Muscle of leg (tissue), 11 donors: ENCODE measurements around the gene KIFC3. TPM values are rescaled to one million over a fixed set of nuclear protein-coding genes. Genes with fewer than 3 reads are reported as not detected.
A peak's percentile ranks its signal among the peaks of the same experiment; 100 is the strongest.
"Not testable (repeated sequence)": the region's sequence is repeated elsewhere in the genome, so short reads cannot be mapped to it uniquely, and the experiment has no call there.

Experiments used
- DNase-seq: peaks from one replicate; pipeline ENCODE4 v3.0.0; 2013
- H3K27ac ChIP-seq: one replicate; pipeline ENCODE4 v1.5.1; 2013; ENCODE audit warnings: mild to moderate bottlenecking, low read length, control low read depth
- H3K27me3 ChIP-seq: one replicate; pipeline ENCODE4 v1.6.1; 2013; ENCODE audit warnings: low read length; ENCODE audit not compliant: control insufficient read depth, insufficient read depth
- H3K36me3 ChIP-seq: one replicate; pipeline ENCODE4 v1.6.1; 2013; ENCODE audit warnings: low read length; ENCODE audit not compliant: control insufficient read depth, insufficient read depth
- H3K4me1 ChIP-seq: one replicate; pipeline ENCODE4 v1.6.1; 2013; ENCODE audit warnings: low read length; ENCODE audit not compliant: control insufficient read depth, insufficient read depth
- H3K4me3 ChIP-seq: one replicate; pipeline ENCODE4 v1.5.1; 2013; ENCODE audit warnings: low read length, control low read depth
- H3K9me3 ChIP-seq: replicated peaks from 2 replicates; pipeline ENCODE4 v1.6.1; 2013; ENCODE audit warnings: low read depth, low read length; ENCODE audit not compliant: control insufficient read depth
- WGBS: methylation state at CpG from one replicate; pipeline ENCODE4 v1.1.5; 2013; ENCODE audit warnings: missing lambda C conversion rate; ENCODE audit not compliant: insufficient coverage; 5-methylcytosine and 5-hydroxymethylcytosine counted together
- polyA plus RNA-seq, 8 donors: library from polyadenylated mRNA; unstranded; fragments of 120-200 nt; gene quantifications; one replicate each; pipeline versions ENCODE4 v1.2.1 to v1.2.3, GENCODE V29; 2013; ENCODE audit warnings: inconsistent platforms in 1 of 8, low replicate concordance in 1 of 8; ENCODE audit not compliant: insufficient read length in 8 of 8, insufficient read depth in 1 of 8
- total RNA-seq: library from RNA; stranded (reverse); fragments of 120-200 nt; gene quantifications from one replicate; pipeline ENCODE4 v1.2.4, GENCODE V29; 2013

KIFC3 gene
- total and polyA plus RNA-seq, 9 donors, result 13.8 to 34.6 (median 21.7) TPM

DNA sequence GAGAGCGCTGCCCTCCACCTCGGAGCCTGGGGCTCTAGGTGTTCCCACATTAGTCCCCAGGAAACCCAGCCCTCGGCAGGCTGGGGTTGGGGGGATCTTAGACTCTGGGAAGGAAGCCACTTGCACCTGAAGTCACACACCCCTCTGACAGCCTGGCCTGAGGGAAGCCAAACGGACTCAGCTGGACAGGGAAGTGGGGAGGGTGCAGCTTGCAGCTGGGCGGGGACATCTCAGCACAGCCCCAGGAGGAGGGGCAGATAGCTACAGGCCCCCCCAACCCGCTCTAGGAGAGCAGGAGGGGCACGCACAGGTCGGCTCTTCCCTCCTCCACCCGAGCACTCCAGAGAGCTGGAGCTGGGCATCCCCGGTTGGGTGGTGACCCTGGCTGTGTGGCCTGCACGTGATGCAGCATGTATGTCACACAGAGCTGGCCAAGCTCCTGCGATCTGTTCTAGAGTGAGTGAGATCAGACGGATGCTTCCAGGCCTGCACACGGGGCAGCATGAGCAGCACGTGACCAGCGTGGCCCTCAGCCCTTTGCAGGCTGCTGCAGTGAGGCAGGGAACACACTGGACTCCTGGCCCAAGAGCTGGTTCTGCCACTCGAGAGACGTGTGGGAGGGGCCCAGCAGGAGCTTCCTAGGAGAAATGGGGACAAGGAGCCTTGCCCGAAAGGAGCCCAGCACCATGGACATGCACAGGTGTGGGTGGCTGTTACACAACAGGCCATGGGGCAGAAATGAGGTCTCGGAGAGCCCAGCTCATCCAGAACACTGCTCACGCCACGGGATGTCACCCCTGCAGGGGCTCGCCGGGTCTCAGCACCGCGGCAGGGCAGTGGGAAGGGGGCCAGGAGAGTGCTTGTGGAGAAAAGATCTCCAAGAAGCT lies 15.4 kb downstream of the KIFC3 start:
- H3K27ac ChIP-seq, result no peak overlapping the region
- DNase-seq, result peak; percentile 53
- peaks cover 10% of the 10 kb centered on the region for H3K36me3 ChIP-seq
- no peak overlapping the region for H3K4me3 ChIP-seq
- no peaks in the 10 kb centered on the region for H3K9me3 ChIP-seq
- no peaks in the 10 kb centered on the region for H3K27me3 ChIP-seq
- peaks cover 43% of the 10 kb centered on the region for H3K4me1 ChIP-seq
- 49% methylated on average over 22 of the region's 26 CpGs for WGBS

DNA sequence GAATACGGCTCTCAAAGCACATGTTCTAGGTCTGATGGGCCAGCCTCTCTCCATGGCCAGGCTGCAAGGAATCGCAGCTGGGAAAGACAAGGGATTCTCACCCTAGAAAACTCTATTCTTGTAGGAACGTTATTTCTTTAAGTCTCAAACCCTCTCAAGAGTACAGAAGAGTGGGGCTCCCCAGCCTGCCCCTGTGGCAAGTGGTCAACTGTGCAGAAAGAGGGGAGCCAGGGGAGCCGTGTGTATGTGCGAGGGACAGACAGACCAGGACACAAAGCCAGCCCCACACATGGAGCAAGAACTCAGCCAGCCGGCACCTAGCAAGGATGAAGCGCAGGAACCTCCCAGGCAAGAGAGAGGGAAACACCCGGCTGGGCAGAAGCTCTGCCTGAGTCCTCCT lies 16.4 kb downstream of the KIFC3 start:
- peaks cover 10% of the 10 kb centered on the region for H3K36me3 ChIP-seq

DNA sequence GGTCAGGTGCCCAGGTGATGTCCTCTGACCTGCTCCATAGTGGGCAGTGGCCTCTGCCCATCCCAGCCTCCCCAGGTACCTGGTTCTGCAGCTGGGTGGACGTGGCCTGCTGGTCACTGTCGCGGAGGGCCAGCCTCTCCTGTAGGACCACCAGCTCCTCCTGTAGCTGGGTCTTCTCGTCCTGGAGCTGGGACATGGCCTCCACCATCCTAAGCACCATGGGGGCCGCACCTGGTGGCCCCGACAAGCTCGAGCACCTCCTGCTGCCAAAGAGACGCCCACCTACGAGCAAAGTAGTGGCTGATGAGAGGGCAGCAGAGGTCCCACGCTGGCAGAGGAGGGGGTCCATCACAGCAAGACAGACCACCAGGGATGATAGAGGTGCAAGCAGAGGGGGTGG lies 16.9 kb downstream of the KIFC3 start:
- Histone ChIP-seq H3K4me3 (no peak overlapping the region), H3K27ac (no peak overlapping the region), H3K27me3 (no peaks in the 10 kb centered on the region), H3K4me1 (peaks cover 29% of the 10 kb centered on the region), H3K9me3 (no peaks in the 10 kb centered on the region), H3K36me3 (peaks cover 10% of the 10 kb centered on the region)
- DNase-seq, result no peak
- WGBS, result 96% methylated on average over 8 of the region's 10 CpGs

More for the DNA sequence above, 16.4 kb downstream of the KIFC3 start:
- Histone ChIP-seq H3K27me3 (no peaks in the 10 kb centered on the region), H3K4me3 (no peak overlapping the region), H3K4me1 (peaks cover 33% of the 10 kb centered on the region), H3K9me3 (no peaks in the 10 kb centered on the region), H3K27ac (no peak overlapping the region)
- DNase-seq, result no peak
- WGBS, result 76% methylated on average over 4 of the region's 8 CpGs

DNA sequence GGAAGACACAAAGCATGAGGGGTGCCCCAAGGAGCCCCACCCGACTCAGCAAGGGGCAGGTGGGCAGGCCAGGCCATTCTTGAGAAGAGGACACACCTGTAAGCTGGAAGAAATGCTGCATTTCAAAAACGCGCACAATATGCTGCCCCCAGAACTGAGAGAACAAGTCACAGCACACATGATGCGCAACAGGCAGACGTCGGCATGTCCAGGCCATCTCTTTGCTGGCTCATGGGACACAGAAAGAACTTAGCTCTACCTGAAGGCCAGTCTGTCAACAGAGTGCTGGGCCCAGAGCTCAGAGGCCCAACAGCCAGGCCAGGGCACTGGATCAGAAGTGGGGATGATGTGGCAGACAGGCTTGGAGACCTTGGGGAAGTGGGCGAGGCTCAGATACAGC lies 18.0 kb downstream of the KIFC3 start:
- Histone ChIP-seq H3K4me1 (peaks cover 27% of the 10 kb centered on the region), H3K27ac (no peak overlapping the region), H3K9me3 (no peaks in the 10 kb centered on the region), H3K36me3 (peaks cover 10% of the 10 kb centered on the region), H3K4me3 (no peak overlapping the region), H3K27me3 (no peaks in the 10 kb centered on the region)
- DNase-seq, result no peak
- 89% methylated on average over 7 of the region's 7 CpGs for WGBS

DNA sequence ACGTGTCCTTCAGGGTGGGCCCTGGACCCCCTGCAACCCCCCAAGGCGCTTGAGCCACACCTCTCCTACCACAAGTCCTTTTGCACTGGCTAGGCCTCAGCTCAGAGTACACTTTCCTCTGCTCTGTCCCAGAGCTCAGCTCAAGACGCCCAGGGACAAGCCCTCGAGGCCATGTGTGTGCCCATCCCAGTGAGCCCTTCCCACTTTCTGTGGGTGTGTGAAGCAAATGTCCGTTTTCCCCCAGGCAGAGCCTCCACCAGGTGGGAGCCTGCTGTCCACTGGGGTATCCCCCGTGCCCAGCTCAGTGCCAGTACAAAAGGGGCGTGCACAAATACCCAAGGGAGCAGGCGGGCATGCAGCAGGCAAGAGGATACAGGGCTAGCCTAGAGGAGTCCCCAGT lies 18.4 kb downstream of the KIFC3 start:
- Histone ChIP-seq H3K4me1 (peaks cover 23% of the 10 kb centered on the region), H3K36me3 (peaks cover 10% of the 10 kb centered on the region), H3K27me3 (no peaks in the 10 kb centered on the region), H3K9me3 (no peaks in the 10 kb centered on the region), H3K27ac (no peak overlapping the region), H3K4me3 (no peak overlapping the region)
- 90% methylated on average over 6 of the region's 8 CpGs for whole genome bisulfite sequencing
- DNase-seq, result no peak

DNA sequence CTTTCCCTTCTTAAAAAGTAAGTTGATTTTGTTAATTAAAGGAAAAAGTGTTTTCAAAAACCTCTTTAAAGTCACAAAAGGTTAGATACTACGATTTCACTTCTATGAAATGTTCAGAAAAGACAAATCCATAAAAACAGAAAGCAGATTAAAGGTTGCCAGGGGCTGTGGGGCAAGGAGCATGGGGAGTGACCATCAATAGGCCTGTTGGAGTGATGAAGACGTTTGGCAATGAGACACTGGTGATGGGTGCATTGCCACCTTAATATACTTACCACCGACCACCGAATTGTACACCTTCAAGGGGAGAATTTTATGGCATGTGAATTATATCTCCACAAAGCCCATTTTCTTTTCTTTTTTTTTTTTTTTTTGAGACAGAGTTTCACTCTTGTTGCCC lies 19.2 kb downstream of the KIFC3 start:
- peaks cover 9% of the 10 kb centered on the region for H3K36me3 ChIP-seq
- no peaks in the 10 kb centered on the region for H3K9me3 ChIP-seq
- H3K27ac ChIP-seq, result no peak overlapping the region
- H3K27me3 ChIP-seq, result no peaks in the 10 kb centered on the region
- WGBS, result no CpG with 5 or more reads among the region's 4 CpGs
- H3K4me1 ChIP-seq, result peaks cover 16% of the 10 kb centered on the region
- H3K4me3 ChIP-seq, result no peak overlapping the region
- DNase-seq, result no peak

DNA sequence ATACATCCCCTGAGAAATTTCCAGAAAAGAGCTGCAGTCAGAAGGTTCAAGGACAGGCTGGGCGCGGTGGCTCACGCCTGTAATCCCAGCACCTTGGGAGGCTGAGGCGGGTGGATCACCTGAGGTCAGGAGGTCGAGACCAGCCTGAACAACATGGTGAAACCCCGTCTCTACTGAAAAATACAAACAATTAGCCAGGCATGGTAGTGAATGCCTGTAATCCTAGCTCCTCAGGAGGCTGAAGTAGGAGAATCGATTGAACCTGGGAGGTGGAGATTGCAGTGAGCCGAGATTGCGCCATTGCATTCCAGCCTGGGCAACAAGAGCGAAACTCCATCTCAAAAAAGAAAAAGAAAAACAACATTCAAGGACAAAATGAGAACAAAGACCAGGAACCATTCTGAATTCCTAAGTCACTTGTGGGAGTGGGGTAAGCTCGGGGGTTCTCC lies 19.7 kb downstream of the KIFC3 start:
- DNase-seq, H3K27me3 ChIP-seq, H3K36me3 ChIP-seq, H3K4me3 ChIP-seq, H3K9me3 ChIP-seq, H3K27ac ChIP-seq: not testable (repeated sequence)
- WGBS, result 100% methylated on average over 4 of the region's 11 CpGs
- peaks cover 13% of the 10 kb centered on the region for H3K4me1 ChIP-seq

DNA sequence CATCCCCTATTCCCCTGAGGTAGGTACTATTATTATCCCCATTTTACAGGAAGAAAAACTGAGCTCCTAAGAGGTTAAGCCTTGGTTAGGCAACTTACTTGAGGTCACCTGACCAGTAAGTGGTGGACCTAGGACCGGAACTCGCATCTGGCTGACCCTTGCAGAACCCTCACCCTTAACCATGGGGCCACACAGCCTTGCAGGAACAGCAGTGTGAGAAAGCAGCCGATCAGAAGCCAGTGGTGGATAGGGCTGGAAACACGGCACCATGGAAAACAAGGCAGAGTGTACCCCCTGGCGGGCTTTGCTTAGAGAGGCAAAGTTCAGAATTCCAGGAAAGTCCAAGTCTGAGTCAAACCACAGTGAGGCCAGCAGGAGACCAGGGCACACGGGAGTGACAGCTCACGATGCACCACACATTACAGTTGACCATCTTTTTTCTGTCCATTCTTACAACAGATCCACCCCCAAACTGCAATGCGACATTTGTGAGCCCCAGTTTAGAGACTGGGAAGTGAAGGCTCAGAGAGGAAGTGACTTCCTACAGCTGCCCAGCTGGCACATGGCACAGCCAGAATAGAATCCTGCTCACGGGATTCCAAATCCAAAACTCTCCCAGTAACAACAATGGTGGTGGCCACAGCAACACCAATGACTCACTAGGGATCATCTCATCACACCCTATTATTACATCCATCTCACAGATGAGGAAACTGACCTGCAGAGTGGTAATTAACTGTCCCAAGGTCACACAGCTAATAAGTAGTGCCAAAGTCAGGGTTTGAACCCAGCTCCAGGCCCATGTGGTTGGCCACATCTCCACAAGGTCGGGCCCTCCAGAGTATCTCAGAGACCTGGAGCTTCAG lies 20.3 kb downstream of the KIFC3 start:
- Histone ChIP-seq H3K4me1 (peaks cover 6% of the 10 kb centered on the region), H3K36me3 (peaks cover 4% of the 10 kb centered on the region), H3K27me3 (no peaks in the 10 kb centered on the region), H3K27ac (no peak overlapping the region), H3K9me3 (no peaks in the 10 kb centered on the region), H3K4me3 (no peak overlapping the region)
- no peak for DNase-seq
- 73% methylated on average over 5 of the region's 10 CpGs for WGBS

DNA sequence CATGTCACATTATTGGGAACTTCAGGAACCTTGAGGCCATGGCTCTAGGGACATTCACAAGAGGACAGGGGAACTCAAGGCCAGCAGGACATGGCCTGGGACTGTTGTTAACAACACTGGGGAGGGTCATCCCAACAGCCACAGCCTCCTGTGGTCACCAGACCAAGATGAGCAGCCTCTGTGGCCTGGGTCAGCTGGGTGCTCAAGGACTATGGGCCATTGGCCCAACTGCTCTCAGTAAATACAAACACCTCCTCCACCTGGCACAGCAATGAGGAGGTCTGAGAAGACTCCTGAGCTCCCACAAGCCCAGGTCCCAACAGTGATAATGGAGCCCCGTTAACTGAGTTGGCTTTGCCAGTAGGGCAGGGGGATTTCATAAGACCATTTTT lies 20.9 kb downstream of the KIFC3 start:
- no CpG with 5 or more reads among the region's 1 CpG for WGBS
- Histone ChIP-seq H3K27me3 (no peaks in the 10 kb centered on the region), H3K27ac (no peak overlapping the region), H3K9me3 (no peaks in the 10 kb centered on the region), H3K36me3 (peaks cover 4% of the 10 kb centered on the region), H3K4me1 (peaks cover under 1% of the 10 kb centered on the region), H3K4me3 (no peak overlapping the region)
- no peak for DNase-seq

DNA sequence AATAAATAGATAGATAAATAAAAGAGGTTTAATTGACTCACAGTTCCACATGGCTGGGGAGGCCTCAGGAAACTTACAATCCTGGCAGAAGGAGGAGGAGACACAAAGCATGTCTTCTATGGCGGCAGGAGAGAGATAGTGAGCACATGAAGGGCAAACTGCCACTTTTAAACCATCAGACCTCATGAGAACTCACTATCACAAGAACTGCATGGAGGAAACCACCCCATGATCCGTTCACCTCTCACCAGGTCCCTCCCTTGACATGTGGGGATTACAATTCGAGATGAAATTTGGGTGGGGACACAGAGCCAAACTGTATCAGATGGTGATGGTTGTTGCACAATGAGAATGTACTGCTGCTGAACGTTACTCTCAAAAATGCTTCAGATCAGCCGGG lies 22.5 kb downstream of the KIFC3 start:
- not testable (repeated sequence) for H3K4me3 ChIP-seq, H3K27me3 ChIP-seq, H3K36me3 ChIP-seq, DNase-seq, H3K27ac ChIP-seq, H3K9me3 ChIP-seq
- peaks cover 12% of the 10 kb centered on the region for H3K4me1 ChIP-seq
- WGBS, result 79% methylated on average over 2 of the region's 5 CpGs
